ENCODE data around the gene ZPLD1. TPM values are rescaled to one million over a fixed set of nuclear protein-coding genes. Genes with fewer than 3 reads are reported as not detected.

ZPLD1 gene
- total RNA-seq, 1 donor from 2014 or later, result not detected

DNA sequence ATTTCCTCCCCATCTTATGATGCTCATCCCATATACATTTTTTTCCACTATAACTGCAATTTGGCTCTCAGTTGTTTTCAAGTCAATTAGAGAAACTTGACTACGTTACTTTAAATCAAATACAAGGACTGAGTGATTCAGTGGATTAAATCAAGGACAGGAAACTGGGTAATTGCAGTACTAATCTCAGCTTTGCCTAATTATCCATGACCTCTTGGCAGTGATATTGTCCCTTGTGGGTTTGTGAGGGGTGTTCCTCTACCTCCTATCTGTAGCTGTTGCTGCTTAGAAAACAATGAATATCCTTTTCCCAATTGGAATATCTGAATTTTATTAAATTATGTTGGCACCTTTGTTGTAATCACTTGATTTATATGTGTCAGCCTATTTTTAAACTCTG is 79.4 kb downstream of the ZPLD1 start:
- no peaks in the 10 kb centered on the region for H3K36me3 Mint-ChIP-seq (ENCODE audit: low read depth, unreplicated experiment)
- no peaks in the 10 kb centered on the region for H3K4me1 Mint-ChIP-seq (ENCODE audit: unreplicated experiment)
- no peaks in the 10 kb centered on the region for H3K27me3 Mint-ChIP-seq (ENCODE audit: unreplicated experiment)
- no peak overlapping the region for H3K4me3 Mint-ChIP-seq (ENCODE audit: unreplicated experiment)
- H3K27ac Mint-ChIP-seq (ENCODE audit: unreplicated experiment), result no peak overlapping the region
- TF ChIP-seq, protein P1, sequence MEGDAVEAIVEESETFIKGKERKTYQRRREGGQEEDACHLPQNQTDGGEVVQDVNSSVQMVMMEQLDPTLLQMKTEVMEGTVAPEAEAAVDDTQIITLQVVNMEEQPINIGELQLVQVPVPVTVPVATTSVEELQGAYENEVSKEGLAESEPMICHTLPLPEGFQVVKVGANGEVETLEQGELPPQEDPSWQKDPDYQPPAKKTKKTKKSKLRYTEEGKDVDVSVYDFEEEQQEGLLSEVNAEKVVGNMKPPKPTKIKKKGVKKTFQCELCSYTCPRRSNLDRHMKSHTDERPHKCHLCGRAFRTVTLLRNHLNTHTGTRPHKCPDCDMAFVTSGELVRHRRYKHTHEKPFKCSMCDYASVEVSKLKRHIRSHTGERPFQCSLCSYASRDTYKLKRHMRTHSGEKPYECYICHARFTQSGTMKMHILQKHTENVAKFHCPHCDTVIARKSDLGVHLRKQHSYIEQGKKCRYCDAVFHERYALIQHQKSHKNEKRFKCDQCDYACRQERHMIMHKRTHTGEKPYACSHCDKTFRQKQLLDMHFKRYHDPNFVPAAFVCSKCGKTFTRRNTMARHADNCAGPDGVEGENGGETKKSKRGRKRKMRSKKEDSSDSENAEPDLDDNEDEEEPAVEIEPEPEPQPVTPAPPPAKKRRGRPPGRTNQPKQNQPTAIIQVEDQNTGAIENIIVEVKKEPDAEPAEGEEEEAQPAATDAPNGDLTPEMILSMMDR (IDR thresholded peaks at IDR 0.05; ENCODE audit: unreplicated experiment), result no peak
- no peaks in the 10 kb centered on the region for H3K9me3 Mint-ChIP-seq (ENCODE audit: unreplicated experiment)
- no peak for DNase-seq (ENCODE audit: low spot score)

DNA sequence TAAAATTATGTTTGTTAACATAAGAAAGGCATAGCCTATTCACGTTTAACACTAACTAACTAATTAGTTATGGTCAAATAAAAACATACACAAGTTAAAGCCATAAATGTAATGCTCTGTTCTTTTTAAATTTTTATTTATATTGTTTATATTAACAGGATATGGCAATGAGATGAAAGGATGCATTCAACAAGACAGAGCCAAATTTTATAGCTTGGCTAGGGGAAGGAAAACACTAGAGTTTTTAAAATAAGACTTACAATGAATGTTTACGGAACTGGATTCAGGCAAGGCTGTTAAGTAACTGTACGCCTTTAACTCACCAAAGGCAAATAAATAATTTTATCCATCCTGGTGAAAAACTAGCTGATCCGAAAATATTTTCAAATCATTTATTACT is 86.4 kb downstream of the ZPLD1 start:
- Mint-ChIP-seq H3K4me1 (ENCODE audit: unreplicated experiment) (no peaks in the 10 kb centered on the region), H3K9me3 (ENCODE audit: unreplicated experiment) (no peaks in the 10 kb centered on the region), H3K4me3 (ENCODE audit: unreplicated experiment) (no peak overlapping the region), H3K36me3 (ENCODE audit: low read depth, unreplicated experiment) (no peaks in the 10 kb centered on the region), H3K27ac (ENCODE audit: unreplicated experiment) (no peak overlapping the region), H3K27me3 (ENCODE audit: unreplicated experiment) (no peaks in the 10 kb centered on the region)
- TF ChIP-seq, protein P1 (IDR thresholded peaks at IDR 0.05; ENCODE audit: unreplicated experiment), result no peak
- DNase-seq (ENCODE audit: low spot score), result no peak

DNA sequence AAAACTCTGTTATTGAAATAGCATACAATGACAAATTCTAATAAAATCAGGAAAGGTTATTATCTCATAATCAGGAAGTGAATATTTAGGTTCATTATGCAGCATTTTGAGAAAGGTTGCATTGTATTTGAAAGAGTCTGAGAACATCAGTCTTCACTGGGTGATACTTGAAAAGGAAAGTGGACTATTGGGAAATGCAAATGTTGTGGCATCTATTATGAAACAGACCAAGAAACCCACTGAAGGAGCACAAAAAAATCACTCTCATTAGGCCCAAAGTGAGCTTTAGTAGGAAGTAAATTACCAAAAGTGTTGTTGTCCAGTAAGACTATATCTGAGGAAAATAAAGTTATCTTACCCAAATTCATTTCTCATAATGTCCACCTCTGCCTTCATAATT is 90.8 kb downstream of the ZPLD1 start:
- no peak overlapping the region for H3K27ac Mint-ChIP-seq (ENCODE audit: unreplicated experiment)

DNA sequence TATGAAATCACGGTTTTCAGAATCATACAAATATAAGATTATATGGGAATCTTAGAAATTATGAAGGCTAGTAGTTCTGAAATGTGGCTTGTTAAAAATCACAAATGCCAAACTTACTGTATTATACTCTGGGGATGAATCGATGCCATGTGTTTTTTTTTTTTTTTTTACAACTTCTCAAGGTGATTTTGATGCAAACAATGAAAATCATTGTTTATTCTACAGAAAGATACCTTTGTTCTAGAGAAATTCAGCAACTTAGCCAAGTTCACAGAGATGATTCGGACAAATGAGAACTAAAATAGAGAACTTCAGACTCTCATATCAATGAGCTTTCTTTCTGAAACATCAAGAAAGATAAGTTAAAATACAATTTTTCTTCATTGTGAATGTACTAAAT is 92.0 kb downstream of the ZPLD1 start:
- H3K27me3 Mint-ChIP-seq (ENCODE audit: unreplicated experiment), result no peaks in the 10 kb centered on the region
- H3K4me1 Mint-ChIP-seq (ENCODE audit: unreplicated experiment), result no peaks in the 10 kb centered on the region
- H3K36me3 Mint-ChIP-seq (ENCODE audit: low read depth, unreplicated experiment), result no peaks in the 10 kb centered on the region
- no peak overlapping the region for H3K4me3 Mint-ChIP-seq (ENCODE audit: unreplicated experiment)
- TF ChIP-seq, protein P1 (IDR thresholded peaks at IDR 0.05; ENCODE audit: unreplicated experiment), result no peak
- no peak overlapping the region for H3K27ac Mint-ChIP-seq (ENCODE audit: unreplicated experiment)
- H3K9me3 Mint-ChIP-seq (ENCODE audit: unreplicated experiment), result no peaks in the 10 kb centered on the region
- no peak for DNase-seq (ENCODE audit: low spot score)

More for the DNA sequence above, 90.8 kb downstream of the ZPLD1 start:
- TF ChIP-seq, protein P1 (IDR thresholded peaks at IDR 0.05; ENCODE audit: unreplicated experiment), result no peak
- no peak for DNase-seq (ENCODE audit: low spot score)
- Mint-ChIP-seq H3K4me1 (ENCODE audit: unreplicated experiment) (no peaks in the 10 kb centered on the region), H3K27me3 (ENCODE audit: unreplicated experiment) (no peaks in the 10 kb centered on the region), H3K4me3 (ENCODE audit: unreplicated experiment) (no peak overlapping the region), H3K36me3 (ENCODE audit: low read depth, unreplicated experiment) (no peaks in the 10 kb centered on the region), H3K9me3 (ENCODE audit: unreplicated experiment) (no peaks in the 10 kb centered on the region)

DNA sequence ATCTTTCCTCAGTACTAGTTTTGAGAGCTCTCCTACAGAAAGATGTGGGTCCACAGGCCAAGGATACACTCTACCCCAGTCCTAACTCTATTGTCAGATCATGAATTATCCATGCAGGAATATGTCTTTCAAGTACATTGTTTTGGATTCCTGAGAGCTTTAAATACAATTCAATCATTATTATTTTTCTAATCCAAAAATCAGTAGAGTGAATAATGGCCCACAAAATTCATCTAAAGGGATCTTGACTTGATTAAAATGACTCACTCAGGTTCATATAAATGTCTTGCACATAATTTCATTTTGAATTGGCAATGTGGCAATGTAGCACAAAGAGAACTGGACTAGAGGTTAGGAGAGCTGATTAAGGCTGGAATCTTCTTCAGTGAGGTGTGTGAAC is 93.9 kb downstream of the ZPLD1 start:
- TF ChIP-seq, protein P1 (IDR thresholded peaks at IDR 0.05; ENCODE audit: unreplicated experiment), result no peak
- H3K4me3 Mint-ChIP-seq (ENCODE audit: unreplicated experiment), result no peak overlapping the region
- no peaks in the 10 kb centered on the region for H3K4me1 Mint-ChIP-seq (ENCODE audit: unreplicated experiment)
- no peaks in the 10 kb centered on the region for H3K36me3 Mint-ChIP-seq (ENCODE audit: low read depth, unreplicated experiment)
- H3K9me3 Mint-ChIP-seq (ENCODE audit: unreplicated experiment), result no peaks in the 10 kb centered on the region
- H3K27me3 Mint-ChIP-seq (ENCODE audit: unreplicated experiment), result no peaks in the 10 kb centered on the region
- H3K27ac Mint-ChIP-seq (ENCODE audit: unreplicated experiment), result no peak overlapping the region
- DNase-seq (ENCODE audit: low spot score), result no peak

Data from endothelial cell (in vitro differentiated cells).